NOMO-1 treated with dmso at 0.1 percent for 144 hours (cell line): ENCODE data around the gene PAIP1.
A peak's percentile ranks its signal among the peaks of the same experiment; 100 is the strongest.
"Not testable (repeated sequence)": the region's sequence is repeated elsewhere in the genome, so short reads cannot be mapped to it uniquely, and the experiment has no call there.

Experiments
- DNase-seq: peaks from one replicate; lab custom pipeline; 2025; ENCODE audit not compliant: unreplicated experiment; lab: John Stamatoyannopoulos, UW

The PAIP1 gene

GRCh38 chr5:43523662-43524072 lies 33.2 kb downstream of the PAIP1 start:
- no peak for DNase-seq

GRCh38 chr5:43520615-43521014 lies 36.3 kb downstream of the PAIP1 start:
- no peak for DNase-seq

GRCh38 chr5:43515678-43516048 lies 41.2 kb downstream of the PAIP1 start:
- DNase-seq: no peak

- peak; percentile 99 for DNase-seq
These were observed 41.8 kb downstream of the PAIP1 start, which contains the start of gene C5orf34 for GRCh38 chr5:43514816-43515677. TSS of gene C5orf34 (minus strand) at chr5:43515148. CDS start at chr5:43509339, 5,809 bp downstream.

- DNase-seq: peak; percentile 74
These were observed 42.4 kb downstream of the PAIP1 start for GRCh38 chr5:43514471-43514815.

- no peak for DNase-seq
These were observed 42.9 kb downstream of the PAIP1 start for GRCh38 chr5:43514025-43514424.

GRCh38 chr5:43511062-43511461 lies 45.8 kb downstream of the PAIP1 start:
- not testable (repeated sequence) for DNase-seq

GRCh38 chr5:43498581-43498980 lies 58.3 kb downstream of the PAIP1 start:
- no peak for DNase-seq

GRCh38 chr5:43497311-43498104 lies 59.4 kb downstream of the PAIP1 start:
- DNase-seq: no peak

- no peak for DNase-seq
These were observed 65.6 kb downstream of the PAIP1 start for GRCh38 chr5:43491326-43491725.

- DNase-seq: no peak
These were observed 70.5 kb downstream of the PAIP1 start for GRCh38 chr5:43486353-43486752.

- DNase-seq: peak; percentile 85
These were observed 71.5 kb downstream of the PAIP1 start for GRCh38 chr5:43485406-43485805.

GRCh38 chr5:43484106-43484849 lies 72.6 kb downstream of the PAIP1 start:
- peak; percentile 94 for DNase-seq

GRCh38 chr5:43483298-43484105 lies 73.4 kb downstream of the PAIP1 start, which contains the start of gene TMEM267:
TSS of gene TMEM267 (minus strand) at chr5:43483865. CDS start at chr5:43453969, 29,896 bp downstream.
- DNase-seq: peak; percentile 98

GRCh38 chr5:43482490-43483297 lies 74.2 kb downstream of the PAIP1 start:
- no peak for DNase-seq
